Measurements from ENCODE around the gene RHCE.

GRCh38 chr1:25342846-25343245 lies 77.8 kb downstream of the RHCE start:
- TF ChIP-seq, protein P1, sequence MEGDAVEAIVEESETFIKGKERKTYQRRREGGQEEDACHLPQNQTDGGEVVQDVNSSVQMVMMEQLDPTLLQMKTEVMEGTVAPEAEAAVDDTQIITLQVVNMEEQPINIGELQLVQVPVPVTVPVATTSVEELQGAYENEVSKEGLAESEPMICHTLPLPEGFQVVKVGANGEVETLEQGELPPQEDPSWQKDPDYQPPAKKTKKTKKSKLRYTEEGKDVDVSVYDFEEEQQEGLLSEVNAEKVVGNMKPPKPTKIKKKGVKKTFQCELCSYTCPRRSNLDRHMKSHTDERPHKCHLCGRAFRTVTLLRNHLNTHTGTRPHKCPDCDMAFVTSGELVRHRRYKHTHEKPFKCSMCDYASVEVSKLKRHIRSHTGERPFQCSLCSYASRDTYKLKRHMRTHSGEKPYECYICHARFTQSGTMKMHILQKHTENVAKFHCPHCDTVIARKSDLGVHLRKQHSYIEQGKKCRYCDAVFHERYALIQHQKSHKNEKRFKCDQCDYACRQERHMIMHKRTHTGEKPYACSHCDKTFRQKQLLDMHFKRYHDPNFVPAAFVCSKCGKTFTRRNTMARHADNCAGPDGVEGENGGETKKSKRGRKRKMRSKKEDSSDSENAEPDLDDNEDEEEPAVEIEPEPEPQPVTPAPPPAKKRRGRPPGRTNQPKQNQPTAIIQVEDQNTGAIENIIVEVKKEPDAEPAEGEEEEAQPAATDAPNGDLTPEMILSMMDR (IDR thresholded peaks at IDR 0.05), result no peak
- TF ChIP-seq POLR2A (IDR thresholded peaks at IDR 0.05), result no peak

Measured in right lobe of liver (tissue), 4 donors.